Hepatocyte (in vitro differentiated cells): ENCODE measurements around the gene CACFD1. TPM values are rescaled to one million over a fixed set of nuclear protein-coding genes. Genes with fewer than 3 reads are reported as not detected.

ENCODE experiments used
- DNase-seq: peaks from one replicate; pipeline ENCODE4 v3.0.0-alpha.2; 2016; ENCODE audit warnings: low spot score
- H2AFZ ChIP-seq: fragments of 200-600 bp; sonication (generic); 2 replicates; pipeline ENCODE4 v1.6.0; 2016; ENCODE audit warnings: antibody characterized with exemption, mild to moderate bottlenecking
- H3K27ac ChIP-seq: fragments of 200-600 bp; sonication (generic); 2 replicates; pipeline ENCODE4 v1.5.1; 2016; ENCODE audit warnings: mild to moderate bottlenecking
- H3K27me3 ChIP-seq: fragments of 200-600 bp; sonication (generic); 2 replicates; pipeline ENCODE4 v1.6.1; 2016
- H3K36me3 ChIP-seq: fragments of 200-600 bp; sonication (generic); replicated peaks from 2 replicates; pipeline ENCODE4 v1.5.1; 2016; ENCODE audit warnings: low read depth; ENCODE audit not compliant: insufficient read depth
- H3K4me1 ChIP-seq: fragments of 200-600 bp; sonication (generic); 2 replicates; pipeline ENCODE4 v1.5.1; 2016; ENCODE audit warnings: mild to moderate bottlenecking, moderate library complexity; ENCODE audit not compliant: insufficient read depth
- H3K4me2 ChIP-seq: fragments of 200-600 bp; sonication (generic); 2 replicates; pipeline ENCODE4 v1.6.0; 2016
- H3K4me3 ChIP-seq: fragments of 200-600 bp; sonication (generic); 2 replicates; pipeline ENCODE4 v1.5.1; 2016; ENCODE audit warnings: mild to moderate bottlenecking
- H3K79me2 ChIP-seq: fragments of 200-600 bp; sonication (generic); 2 replicates; pipeline ENCODE4 v1.6.0; 2017; ENCODE audit warnings: mild to moderate bottlenecking
- H3K9me2 ChIP-seq: fragments of 200-600 bp; sonication (generic); replicated peaks from 2 replicates; pipeline ENCODE4 v1.6.0; 2017; ENCODE audit warnings: mild to moderate bottlenecking; ENCODE audit not compliant: insufficient read depth
- H3K9me3 ChIP-seq: fragments of 200-600 bp; sonication (generic); 2 replicates; pipeline ENCODE4 v1.5.1; 2016; ENCODE audit warnings: low read depth, mild to moderate bottlenecking
- H4K20me1 ChIP-seq: fragments of 200-600 bp; sonication (generic); 2 replicates; pipeline ENCODE4 v1.6.0; 2016; ENCODE audit warnings: mild to moderate bottlenecking; ENCODE audit not compliant: insufficient read depth, poor library complexity, severe bottlenecking
- CTCF ChIP-seq: fragments of 200-600 bp; sonication (generic); IDR thresholded peaks from 2 replicates; pipeline ENCODE4 v1.5.1; 2016; ENCODE audit warnings: antibody characterized with exemption, mild to moderate bottlenecking; ENCODE audit not compliant: poor library complexity
- EZH2 ChIP-seq: fragments of 200-600 bp; sonication (generic); IDR thresholded peaks from 2 replicates; pipeline ENCODE4 v1.6.1; 2016; ENCODE audit warnings: antibody characterized with exemption, mild to moderate bottlenecking, borderline replicate concordance
- EZH2phosphoT487 ChIP-seq: fragments of 200-600 bp; sonication (generic); IDR thresholded peaks from one replicate; pipeline ENCODE4 v1.6.1; 2018; ENCODE audit warnings: antibody characterized with exemption, mild to moderate bottlenecking, low read depth, moderate library complexity; ENCODE audit not compliant: unreplicated experiment, severe bottlenecking
- WGBS: methylation state at CpG from one replicate; pipeline ENCODE4 v1.1.6; 2016; ENCODE audit warnings: low lambda C conversion rate; ENCODE audit errors: missing lambda C conversion rate; 5-methylcytosine and 5-hydroxymethylcytosine counted together
- polyA plus RNA-seq: library from polyadenylated mRNA; unstranded; fragments of >200 nt; fragmentation: Nextera tagmentation; extraction: Ambion mirVana; gene quantifications from 2 replicates; pipeline ENCODE4 v1.2.1, GENCODE V29; 2016
- total RNA-seq: library from RNA; depleted of rRNA; stranded (reverse); fragments of >200 nt; gene quantifications from 2 replicates; pipeline ENCODE4 v1.2.3, GENCODE V29; 2014

The CACFD1 gene
- total and polyA plus RNA-seq, 2 experiments from 2014 or later, result 31.5 to 49.2 TPM

GRCh38 chr9:133441571-133441970, 18.2 kb upstream of the CACFD1 start:
- no peaks in the 10 kb centered on the region for H3K36me3 ChIP-seq
- no peaks in the 10 kb centered on the region for H3K79me2 ChIP-seq
- no peak overlapping the region for H3K27ac ChIP-seq
- H3K4me1 ChIP-seq, result no peaks in the 10 kb centered on the region
- no peak overlapping the region for H2AFZ ChIP-seq
- 89% methylated on average over 5 of the region's 5 CpGs for WGBS
- H3K4me3 ChIP-seq, result no peak overlapping the region
- H3K4me2 ChIP-seq, result no peak overlapping the region
- H3K27me3 ChIP-seq, result no peaks in the 10 kb centered on the region
- DNase-seq, result no peak
- no peaks in the 10 kb centered on the region for H3K9me3 ChIP-seq
- H4K20me1 ChIP-seq, result no peaks in the 10 kb centered on the region
- H3K9me2 ChIP-seq, result no peaks in the 10 kb centered on the region
- TF ChIP-seq EZH2 (no peak), CTCF (no peak), EZH2phosphoT487 (no peak)

DNA sequence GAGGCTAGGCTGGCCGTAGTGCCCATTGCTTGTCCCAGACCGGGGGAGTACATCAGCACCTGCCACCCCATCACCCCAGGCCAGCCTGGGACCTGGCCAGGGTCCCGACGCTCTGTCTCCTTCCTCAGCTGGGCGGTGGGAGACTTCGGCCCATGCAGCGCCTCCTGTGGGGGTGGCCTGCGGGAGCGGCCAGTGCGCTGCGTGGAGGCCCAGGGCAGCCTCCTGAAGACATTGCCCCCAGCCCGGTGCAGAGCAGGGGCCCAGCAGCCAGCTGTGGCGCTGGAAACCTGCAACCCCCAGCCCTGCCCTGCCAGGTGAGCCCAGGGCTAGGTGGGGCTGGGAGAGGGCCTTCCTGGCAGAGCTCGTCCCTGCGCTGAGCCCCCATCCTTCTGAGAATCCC, 16.5 kb upstream of the CACFD1 start:
- H3K4me2 ChIP-seq, result no peak overlapping the region
- no peaks in the 10 kb centered on the region for H3K36me3 ChIP-seq
- DNase-seq, result no peak
- H3K9me2 ChIP-seq, result no peaks in the 10 kb centered on the region
- H3K4me3 ChIP-seq, result no peak overlapping the region
- H3K27ac ChIP-seq, result no peak overlapping the region
- H3K27me3 ChIP-seq, result no peaks in the 10 kb centered on the region
- no peaks in the 10 kb centered on the region for H3K79me2 ChIP-seq
- no peak for TF ChIP-seq EZH2
- H3K4me1 ChIP-seq, result no peaks in the 10 kb centered on the region
- H2AFZ ChIP-seq, result no peak overlapping the region
- no peaks in the 10 kb centered on the region for H3K9me3 ChIP-seq
- H4K20me1 ChIP-seq, result no peaks in the 10 kb centered on the region
- WGBS, result 96% methylated on average over 15 of the region's 15 CpGs

GRCh38 chr9:133443982-133444381, 15.8 kb upstream of the CACFD1 start:
- Histone ChIP-seq H3K79me2 (no peaks in the 10 kb centered on the region), H3K9me3 (no peaks in the 10 kb centered on the region), H4K20me1 (no peaks in the 10 kb centered on the region), H2AFZ (no peak overlapping the region), H3K9me2 (no peaks in the 10 kb centered on the region), H3K36me3 (no peaks in the 10 kb centered on the region), H3K27me3 (no peaks in the 10 kb centered on the region), H3K4me2 (no peak overlapping the region), H3K4me1 (no peaks in the 10 kb centered on the region), H3K4me3 (no peak overlapping the region), H3K27ac (no peak overlapping the region)
- DNase-seq, result no peak
- 82% methylated on average over 8 of the region's 8 CpGs for WGBS
- TF ChIP-seq CTCF, result no peak
- TF ChIP-seq EZH2phosphoT487, result no peak
- TF ChIP-seq EZH2, result no peak

GRCh38 chr9:133445293-133445969, 14.3 kb upstream of the CACFD1 start:
- no peak for TF ChIP-seq EZH2
- no peak for TF ChIP-seq CTCF
- TF ChIP-seq EZH2phosphoT487, result no peak
- 89% methylated on average over 22 of the region's 23 CpGs for WGBS
- Histone ChIP-seq H3K4me3 (no peak overlapping the region), H2AFZ (no peak overlapping the region), H3K79me2 (no peaks in the 10 kb centered on the region), H4K20me1 (no peaks in the 10 kb centered on the region), H3K36me3 (no peaks in the 10 kb centered on the region), H3K4me2 (no peak overlapping the region), H3K27ac (no peak overlapping the region), H3K4me1 (no peaks in the 10 kb centered on the region), H3K9me3 (no peaks in the 10 kb centered on the region), H3K27me3 (no peaks in the 10 kb centered on the region), H3K9me2 (no peaks in the 10 kb centered on the region)
- no peak for DNase-seq
